GM19099 (cell line): ENCODE results near the gene ARHGEF9.

ENCODE experiments used
- POLR2A ChIP-seq: IDR thresholded peaks from 3 replicates; pipeline ENCODE4 v1.6.1; 2011; ENCODE audit warnings: low read depth; ENCODE audit not compliant: insufficient read length; ENCODE audit errors: extremely low read depth

Gene ARHGEF9

DNA sequence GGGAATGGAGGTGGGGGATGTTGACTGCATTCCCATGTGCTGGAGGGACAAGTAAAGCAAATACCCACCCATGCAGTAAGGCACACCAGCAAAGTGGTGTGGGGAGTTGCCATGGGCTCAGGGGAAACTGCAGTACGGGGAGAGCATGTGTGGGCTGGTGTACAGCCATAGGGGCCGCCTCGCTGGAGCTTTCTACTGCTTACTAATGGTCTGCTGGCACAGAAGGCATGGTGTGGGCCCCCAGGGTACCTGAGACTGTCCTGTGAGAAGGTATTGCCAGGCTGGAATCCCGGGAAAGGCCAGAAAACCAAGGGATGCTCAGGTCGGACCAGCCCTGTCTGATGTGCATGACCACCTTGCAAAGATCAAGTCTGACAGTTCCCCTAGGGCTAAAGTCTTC, 199.1 kb downstream of the ARHGEF9 start:
- no peak for TF ChIP-seq POLR2A
